GM12874 (cell line): ENCODE data around the gene JAG1.

Experiments
- CTCF ChIP-seq: IDR thresholded peaks from 2 replicates; pipeline ENCODE4 v1.5.1; 2011; ENCODE audit warnings: low read depth, mild to moderate bottlenecking, control low read depth, low read length, moderate library complexity; ENCODE audit not compliant: insufficient read depth

Gene JAG1

GRCh38 chr20:10673842-10674683 lies at the start of gene JAG1:
Gene JAG1, minus strand, starts transcription at chr20:10673999. Its CDS starts 469 bp downstream, at chr20:10673530.
- no peak for TF ChIP-seq CTCF

- TF ChIP-seq CTCF = no peak
Measured at GRCh38 chr20:10721976-10722375, 48.2 kb upstream of the JAG1 start.

- no peak for TF ChIP-seq CTCF
Measured at GRCh38 chr20:10721137-10721896, 47.5 kb upstream of the JAG1 start.

GRCh38 chr20:10720565-10720964 lies 46.8 kb upstream of the JAG1 start:
- TF ChIP-seq CTCF = no peak

GRCh38 chr20:10719740-10720385 lies 46.1 kb upstream of the JAG1 start:
- TF ChIP-seq CTCF = no peak

- TF ChIP-seq CTCF = no peak
Measured at GRCh38 chr20:10718661-10719060, 44.9 kb upstream of the JAG1 start.

- no peak for TF ChIP-seq CTCF
Measured at GRCh38 chr20:10716855-10717254, 43.1 kb upstream of the JAG1 start.
